ENCODE data around the gene ZSCAN30. TPM values are rescaled to one million over a fixed set of nuclear protein-coding genes. Genes with fewer than 3 reads are reported as not detected.

The ZSCAN30 gene
- total and polyA plus RNA-seq, 5 experiments from 2014 or later = 4.3 to 28.4 (median 7.5) TPM

DNA sequence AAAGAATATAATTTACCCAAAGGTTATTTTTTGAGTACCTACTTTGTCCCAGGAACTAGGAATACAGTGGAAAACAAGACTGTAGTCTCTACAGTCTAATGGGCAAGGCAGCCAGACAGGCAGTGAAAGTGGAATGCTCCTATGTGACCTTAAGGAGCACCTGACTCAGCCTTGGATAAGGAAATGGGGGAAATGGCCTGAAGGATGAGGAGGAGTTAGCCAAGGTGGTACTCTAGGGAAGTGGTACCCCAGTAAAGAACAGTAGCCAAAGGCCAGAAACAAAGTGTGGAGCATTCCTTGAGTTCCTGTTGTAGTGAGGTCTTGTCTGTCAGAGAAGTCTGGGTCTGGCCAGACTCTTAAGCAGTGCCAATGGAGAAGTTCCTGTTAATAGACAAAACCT lies 43.2 kb downstream of the ZSCAN30 start:
- POLR2A ChIA-PET = interaction anchor here (1.6 kb wide), 1 partner anchor 97 kb away, joined by 5 read pairs; the partner anchor contains the start of gene ZNF24
- DNase-seq = no peak
- Mint-ChIP-seq H3K9me3 (peaks cover 0 to 36% (median 4%) of the 10 kb centered on the region in 9 donors), H3K36me3 (peaks cover 45 to 91% (median 80%) of the 10 kb centered on the region in 3 donors), H3K4me3 (no peak overlapping the region), H3K27ac (peak overlapping the region in 3 of 10 donors; percentile 3 to 75 (median 65)), H3K27me3 (no peaks in the 10 kb centered on the region), H3K4me1 (peaks cover 20 to 48% (median 38%) of the 10 kb centered on the region in 4 donors)
- no peak for ATAC-seq

DNA sequence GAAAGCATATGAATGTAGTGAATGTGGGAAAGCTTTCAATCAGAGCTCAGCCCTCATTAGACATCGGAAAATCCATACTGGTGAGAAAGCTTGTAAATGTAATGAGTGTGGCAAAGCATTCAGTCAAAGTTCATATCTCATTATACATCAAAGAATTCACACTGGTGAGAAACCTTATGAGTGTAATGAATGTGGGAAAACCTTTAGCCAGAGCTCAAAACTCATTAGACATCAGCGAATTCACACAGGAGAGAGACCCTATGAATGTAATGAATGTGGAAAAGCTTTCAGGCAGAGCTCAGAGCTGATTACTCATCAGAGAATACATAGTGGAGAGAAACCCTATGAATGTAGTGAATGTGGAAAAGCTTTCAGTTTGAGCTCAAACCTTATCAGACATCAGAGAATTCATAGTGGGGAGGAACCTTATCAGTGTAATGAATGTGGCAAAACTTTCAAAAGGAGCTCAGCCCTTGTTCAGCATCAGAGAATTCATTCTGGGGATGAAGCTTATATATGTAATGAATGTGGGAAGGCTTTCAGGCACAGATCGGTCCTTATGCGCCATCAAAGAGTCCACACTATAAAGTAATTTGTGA lies 44.2 kb downstream of the ZSCAN30 start:
- ATAC-seq (no peak), DNase-seq (no peak)
- peaks cover 42 to 82% (median 72%) of the 10 kb centered on the region in 3 donors for H3K36me3 Mint-ChIP-seq
- H3K4me3 Mint-ChIP-seq = no peak overlapping the region
- no peak overlapping the region for H3K27ac Mint-ChIP-seq
- peaks cover 0 to 33% (median 4%) of the 10 kb centered on the region in 9 donors for H3K9me3 Mint-ChIP-seq
- H3K4me1 Mint-ChIP-seq = peaks cover 20 to 52% (median 39%) of the 10 kb centered on the region in 4 donors
- no peaks in the 10 kb centered on the region for H3K27me3 Mint-ChIP-seq
- POLR2A ChIA-PET = interaction anchor here (0.6 to 1.6 kb wide), 2 partner anchors 24 to 98 kb away, joined by 3 to 5 read pairs; partner anchors contain the start of gene ZNF24

DNA sequence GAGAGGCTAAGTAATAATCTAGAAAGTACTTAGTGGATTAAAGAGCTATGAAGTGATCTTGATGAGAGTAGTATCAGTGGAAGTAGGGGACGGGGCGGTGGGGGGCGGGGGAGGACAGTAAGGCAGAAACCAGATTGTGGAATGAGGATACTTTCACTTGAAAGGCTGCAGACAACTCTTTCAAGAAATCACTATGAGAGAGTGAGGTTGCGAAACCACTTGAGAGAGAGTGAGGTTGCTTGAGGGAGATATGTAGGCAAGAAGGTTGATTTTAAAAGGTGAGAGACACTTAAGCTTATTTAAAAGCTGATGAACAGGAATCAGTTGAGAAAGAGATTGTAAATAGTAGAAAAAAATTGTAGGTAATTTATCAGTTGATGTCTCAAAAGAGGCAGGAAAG lies 45.4 kb downstream of the ZSCAN30 start:
- H3K36me3 Mint-ChIP-seq = peaks cover 38 to 71% (median 62%) of the 10 kb centered on the region in 3 donors
- H3K9me3 Mint-ChIP-seq = peaks cover 0 to 28% (median 4%) of the 10 kb centered on the region in 9 donors
- DNase-seq (no peak), ATAC-seq (no peak)
- no peaks in the 10 kb centered on the region for H3K27me3 Mint-ChIP-seq
- POLR2A ChIA-PET = interaction anchor here (1.2 to 6.3 kb wide), 3 partner anchors 8 to 23 kb away, joined by 3 to 48 read pairs (median 8); no protein-coding TSS in a partner anchor
- peak overlapping the region in 1 of 10 donors; percentile 63 for H3K27ac Mint-ChIP-seq
- peaks cover 20 to 59% (median 40%) of the 10 kb centered on the region in 4 donors for H3K4me1 Mint-ChIP-seq
- H3K4me3 Mint-ChIP-seq = peak overlapping the region in 1 of 10 donors; percentile 42

DNA sequence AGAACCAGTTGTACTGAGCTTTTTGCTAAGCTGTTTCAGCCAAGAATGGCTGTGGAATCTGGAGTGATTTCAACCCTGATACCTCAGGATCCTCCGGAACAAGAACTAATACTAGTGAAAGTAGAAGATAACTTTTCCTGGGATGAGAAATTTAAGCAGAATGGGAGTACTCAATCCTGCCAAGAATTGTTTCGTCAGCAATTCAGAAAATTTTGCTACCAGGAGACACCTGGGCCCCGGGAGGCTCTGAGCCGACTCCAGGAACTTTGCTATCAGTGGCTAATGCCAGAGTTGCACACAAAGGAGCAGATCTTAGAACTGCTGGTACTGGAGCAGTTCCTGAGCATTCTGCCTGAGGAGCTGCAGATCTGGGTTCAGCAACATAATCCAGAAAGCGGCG lies 47.6 kb downstream of the ZSCAN30 start:
- Mint-ChIP-seq H3K27me3 (no peaks in the 10 kb centered on the region), H3K4me1 (peaks cover 20 to 47% (median 40%) of the 10 kb centered on the region in 4 donors), H3K9me3 (peaks cover 0 to 24% (median 4%) of the 10 kb centered on the region in 9 donors), H3K36me3 (peaks cover 33 to 51% (median 45%) of the 10 kb centered on the region in 3 donors), H3K4me3 (peak overlapping the region in 4 of 10 donors; percentile 16 to 97 (median 54)), H3K27ac (peak overlapping the region in 8 of 10 donors; percentile 34 to 99 (median 70))
- no peak for DNase-seq
- POLR2A ChIA-PET = interaction anchor here (6.3 kb wide), 1 partner anchor 25 kb away, joined by 48 read pairs; no protein-coding TSS in a partner anchor
- ATAC-seq = no peak

DNA sequence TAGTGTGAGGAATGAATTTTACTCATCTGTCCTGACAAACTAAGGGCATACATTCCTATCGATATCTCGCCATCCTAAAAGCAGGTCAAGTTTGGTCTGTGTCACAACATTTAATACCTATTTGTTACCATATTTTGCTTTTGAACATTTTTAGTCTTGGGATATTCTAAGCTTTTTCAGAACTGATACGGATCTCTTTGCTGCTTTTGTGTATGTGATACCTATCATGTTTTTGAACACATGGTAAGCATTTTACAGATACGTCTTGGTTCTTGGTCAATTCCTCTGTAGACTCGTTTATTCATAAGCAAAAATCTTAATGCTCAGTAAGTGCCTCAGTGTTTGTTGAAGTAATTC lies 48.6 kb downstream of the ZSCAN30 start:
- no peak for ATAC-seq
- peaks cover 29 to 41% (median 35%) of the 10 kb centered on the region in 3 donors for H3K36me3 Mint-ChIP-seq
- no peaks in the 10 kb centered on the region for H3K27me3 Mint-ChIP-seq

DNA sequence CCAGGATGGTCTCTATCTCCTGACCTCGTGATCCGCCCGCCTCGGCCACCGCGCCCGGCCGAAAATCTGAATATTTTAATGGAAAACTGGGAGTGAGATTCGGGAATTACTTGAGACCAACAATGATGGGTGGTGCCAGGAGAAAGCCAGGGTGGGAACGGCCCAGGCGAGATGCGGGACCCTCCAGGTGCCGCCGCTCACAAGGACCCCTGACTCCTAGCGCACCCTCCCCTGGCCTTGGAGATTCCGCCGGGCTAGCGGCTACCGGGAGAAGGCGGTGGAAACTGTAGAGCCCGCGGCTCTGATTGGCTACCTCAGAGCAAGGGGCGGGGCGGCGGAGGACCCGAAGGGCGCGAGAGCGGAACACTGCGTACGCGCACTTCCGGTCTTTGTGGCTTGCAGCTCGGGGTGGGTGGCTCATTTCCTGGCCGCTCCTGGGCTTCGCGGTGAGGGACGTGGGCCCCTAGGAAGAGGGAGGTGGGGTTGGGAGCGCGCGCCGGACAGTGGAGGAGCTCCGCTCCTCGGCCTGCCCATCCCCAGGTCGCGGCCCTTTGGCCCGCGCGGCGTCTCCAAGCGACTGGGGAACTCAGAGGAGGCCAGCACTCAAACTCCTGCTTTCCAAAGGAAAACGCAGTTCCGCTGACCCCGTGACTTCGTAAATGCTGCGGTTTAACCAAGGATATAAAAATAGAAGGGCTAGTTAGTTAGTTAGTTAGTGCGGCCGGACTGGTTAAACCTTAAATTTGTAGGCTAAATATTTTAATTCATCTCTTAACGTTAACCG lies 49.2 kb downstream of the ZSCAN30 start, which contains the start of gene ZNF397:
TSS of gene ZNF397 (plus strand) at position 371 of the 784 bp plus-strand sequence. CDS start 1,437 bp downstream, outside the sequence.
- H3K27me3 Mint-ChIP-seq = no peaks in the 10 kb centered on the region
- peak within 1 kb of the TSS; percentile 92 to 99 (median 98) for H3K27ac Mint-ChIP-seq
- peak; percentile 89 to 98 (median 92) for DNase-seq
- peak; percentile 96 to 97 for ATAC-seq
- POLR2A ChIA-PET = interaction anchor here (0.7 to 6.3 kb wide), 10 partner anchors 12 to 732 kb away, joined by 3 to 48 read pairs (median 4); partner anchors contain the start of genes MAPRE2, RMP24, ZNF24 and ZSCAN30
- H3K9me3 Mint-ChIP-seq = peaks cover 0 to 20% (median 4%) of the 10 kb centered on the region in 9 donors
- peaks cover 24 to 36% (median 29%) of the 10 kb centered on the region in 3 donors for H3K36me3 Mint-ChIP-seq
- peaks cover 14 to 38% (median 32%) of the 10 kb centered on the region in 4 donors for H3K4me1 Mint-ChIP-seq
- peak within 1 kb of the TSS; percentile 95 to 99 (median 97) for H3K4me3 Mint-ChIP-seq

More for the DNA sequence above, 48.6 kb downstream of the ZSCAN30 start:
- Mint-ChIP-seq H3K4me1 (peaks cover 14 to 40% (median 33%) of the 10 kb centered on the region in 4 donors), H3K27ac (peak overlapping the region; percentile 92 to 99 (median 98)), H3K4me3 (peak overlapping the region; percentile 95 to 99 (median 97)), H3K9me3 (peaks cover 0 to 21% (median 4%) of the 10 kb centered on the region in 9 donors)
- DNase-seq = peak in 2 of 10 donors; percentile 22 to 32
- POLR2A ChIA-PET = interaction anchor here (0.7 to 6.3 kb wide), 8 partner anchors 12 to 215 kb away, joined by 3 to 48 read pairs (median 4); partner anchors contain the start of genes MAPRE2, ZNF24 and ZSCAN30

DNA sequence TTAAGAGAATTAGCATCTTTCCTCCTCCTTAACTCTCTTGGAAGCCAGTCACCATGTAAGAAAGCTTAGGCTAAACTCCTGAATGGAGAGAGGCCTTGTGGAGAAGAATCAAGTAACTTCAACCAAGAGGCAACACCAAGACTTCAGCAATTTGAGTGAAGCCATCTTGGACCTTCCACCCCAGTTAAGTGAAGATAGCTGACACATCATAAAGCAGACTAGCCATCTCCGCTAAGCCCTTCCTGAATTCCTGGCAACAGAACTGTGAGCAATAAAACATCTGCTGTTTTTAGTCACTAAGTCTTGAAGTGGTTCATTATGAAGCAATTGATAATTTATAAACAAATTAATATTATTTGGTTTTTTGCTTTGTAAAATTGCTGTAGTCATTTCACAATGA lies 50.7 kb downstream of the ZSCAN30 start:
- H3K36me3 Mint-ChIP-seq = peaks cover 9 to 20% (median 15%) of the 10 kb centered on the region in 3 donors
- POLR2A ChIA-PET = interaction anchor here (2.4 to 6.3 kb wide), 4 partner anchors 28 to 198 kb away, joined by 5 to 48 read pairs (median 22); partner anchors contain the start of genes MAPRE2, ZNF24 and ZSCAN30
- H3K9me3 Mint-ChIP-seq = peaks cover 0 to 6% (median 0%) of the 10 kb centered on the region in 9 donors
- H3K27me3 Mint-ChIP-seq = no peaks in the 10 kb centered on the region
- DNase-seq (no peak), ATAC-seq (no peak)
- peaks cover 10 to 34% (median 24%) of the 10 kb centered on the region in 4 donors for H3K4me1 Mint-ChIP-seq
- H3K4me3 Mint-ChIP-seq = peak overlapping the region in 5 of 10 donors; percentile 21 to 40 (median 36)
- peak overlapping the region in 4 of 10 donors; percentile 2 to 34 (median 11) for H3K27ac Mint-ChIP-seq

DNA sequence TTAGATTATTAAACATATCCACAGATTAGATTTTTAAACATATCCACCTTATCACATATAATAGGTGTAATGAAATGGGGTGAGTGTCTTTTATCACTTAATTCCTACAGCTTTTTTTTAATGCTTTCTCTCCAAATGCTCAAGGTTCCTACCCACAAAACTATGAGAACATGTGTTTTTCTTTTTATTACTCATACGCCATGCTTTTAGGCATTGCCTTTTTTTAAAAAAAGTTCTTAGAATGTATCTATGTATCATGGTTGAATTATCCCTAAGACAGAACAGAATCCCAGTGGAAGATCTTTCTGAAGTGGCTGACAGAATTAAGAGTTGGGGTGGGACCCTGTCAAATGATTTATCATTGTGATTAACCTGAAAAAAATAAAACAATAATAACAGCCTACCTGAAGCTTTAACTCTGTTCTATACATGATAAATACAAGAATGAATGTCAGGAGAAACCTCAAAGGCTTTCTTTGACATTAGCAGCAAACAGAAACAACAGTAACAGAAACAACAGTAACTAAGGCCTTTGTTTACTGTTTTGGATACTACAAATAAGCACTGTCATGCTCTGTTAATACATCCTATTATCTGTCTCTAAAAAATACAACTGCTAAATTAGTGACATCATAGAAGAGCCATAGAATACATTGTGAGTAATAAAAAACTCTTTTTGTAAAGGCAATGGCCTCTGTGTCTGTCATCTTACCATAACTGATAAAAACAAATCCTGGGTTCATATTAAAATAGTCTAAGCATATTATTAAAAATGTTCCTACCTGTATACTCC lies 53.3 kb downstream of the ZSCAN30 start:
- no peak for DNase-seq
- Mint-ChIP-seq H3K4me1 (peaks cover 0 to 11% (median 2%) of the 10 kb centered on the region in 4 donors), H3K27me3 (no peaks in the 10 kb centered on the region), H3K36me3 (no peaks in the 10 kb centered on the region), H3K4me3 (no peak overlapping the region), H3K27ac (no peak overlapping the region), H3K9me3 (no peaks in the 10 kb centered on the region)
- no peak for ATAC-seq
- POLR2A ChIA-PET = no interaction called here

DNA sequence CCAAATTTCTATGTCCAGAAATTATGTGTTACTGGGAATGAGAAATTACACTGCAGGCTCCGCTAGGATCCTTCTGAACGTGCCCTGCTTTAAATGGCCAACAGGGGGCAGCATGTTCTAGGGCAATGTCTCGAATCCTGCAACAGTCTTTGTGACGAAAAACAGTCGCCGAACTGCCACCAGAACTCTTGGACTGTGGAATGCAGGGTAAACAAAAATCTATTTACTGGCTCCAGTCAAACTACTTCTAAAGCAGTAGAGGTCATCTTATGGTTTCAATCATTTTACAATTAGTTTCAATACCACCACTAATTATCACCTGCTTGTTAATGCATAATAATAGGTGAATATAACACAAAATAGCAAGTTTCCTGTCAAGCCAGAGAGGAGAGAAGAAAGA lies 59.0 kb downstream of the ZSCAN30 start:
- Mint-ChIP-seq H3K27me3 (no peaks in the 10 kb centered on the region), H3K36me3 (no peaks in the 10 kb centered on the region), H3K27ac (peak overlapping the region in 5 of 10 donors; percentile 3 to 72 (median 54)), H3K9me3 (no peaks in the 10 kb centered on the region), H3K4me1 (peaks cover 3 to 5% (median 3%) of the 10 kb centered on the region in 4 donors), H3K4me3 (peak overlapping the region in 9 of 10 donors; percentile 26 to 68 (median 59))
- ATAC-seq (peak; percentile 90 to 96), DNase-seq (peak; percentile 56 to 88 (median 77))
- POLR2A ChIA-PET = interaction anchor here (1.2 to 1.5 kb wide), 2 partner anchors 36 to 124 kb away, joined by 4 to 7 read pairs; no protein-coding TSS in a partner anchor

DNA sequence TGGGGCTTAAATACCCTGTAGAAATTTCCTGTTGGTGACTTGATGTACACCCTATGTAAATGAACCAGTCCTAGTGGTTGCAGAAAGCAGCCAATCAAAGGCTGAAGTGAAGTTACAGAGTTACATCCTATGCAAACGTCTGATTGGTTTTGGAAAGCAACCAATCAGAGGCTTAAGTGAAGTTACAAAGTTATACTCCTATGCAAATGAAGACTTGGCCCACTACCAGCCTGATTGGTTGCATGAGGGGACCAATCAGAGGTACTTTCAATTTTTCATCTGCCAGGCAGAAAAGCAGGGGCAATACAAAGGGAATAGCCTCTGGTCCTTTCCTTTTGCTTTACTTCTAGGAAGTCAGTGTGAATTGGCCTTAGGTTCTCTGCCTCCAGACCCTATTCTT lies 62.8 kb downstream of the ZSCAN30 start:
- Mint-ChIP-seq H3K4me3 (no peak overlapping the region), H3K9me3 (no peaks in the 10 kb centered on the region), H3K27ac (no peak overlapping the region), H3K27me3 (no peaks in the 10 kb centered on the region), H3K36me3 (no peaks in the 10 kb centered on the region), H3K4me1 (peaks cover 3 to 5% (median 3%) of the 10 kb centered on the region in 4 donors)
- ATAC-seq (no peak), DNase-seq (no peak)
- POLR2A ChIA-PET = no interaction called here

DNA sequence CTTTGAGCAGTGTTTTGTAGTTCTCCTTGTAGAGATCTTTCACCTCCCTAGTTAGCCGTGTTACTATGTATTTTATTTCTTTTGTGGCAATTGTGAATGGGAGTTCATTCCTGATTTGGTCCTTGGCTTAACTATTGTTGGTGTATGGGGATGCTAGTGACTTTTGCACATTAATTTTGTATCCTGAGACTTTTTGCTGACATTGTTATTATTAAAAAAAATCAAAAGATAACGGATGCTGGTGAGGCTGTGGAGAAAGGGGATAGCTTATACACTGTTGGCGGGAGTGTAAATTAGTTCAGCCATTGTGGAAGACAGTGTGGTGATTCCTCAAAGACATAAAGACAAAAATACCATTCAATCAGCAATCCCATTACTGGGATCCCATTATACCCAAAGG lies 66.2 kb downstream of the ZSCAN30 start:
- H3K27me3 Mint-ChIP-seq = no peaks in the 10 kb centered on the region
- H3K9me3 Mint-ChIP-seq = no peaks in the 10 kb centered on the region
- ATAC-seq = no peak
- H3K36me3 Mint-ChIP-seq = no peaks in the 10 kb centered on the region
- no peak for DNase-seq
- no peak overlapping the region for H3K27ac Mint-ChIP-seq
- no peak overlapping the region for H3K4me3 Mint-ChIP-seq
- POLR2A ChIA-PET = no interaction called here
- H3K4me1 Mint-ChIP-seq = no peaks in the 10 kb centered on the region
